Measurements from ENCODE around the gene BBX. TPM values are rescaled to one million over a fixed set of nuclear protein-coding genes. Genes with fewer than 3 reads are reported as not detected.

The BBX gene
- total RNA-seq, 1 experiment from 2014 or later, result 13.8 TPM

- no peaks in the 10 kb centered on the region for H3K9me3 ChIP-seq
- no peak for DNase-seq
- H3K36me3 ChIP-seq, result no peaks in the 10 kb centered on the region
- H3K4me3 ChIP-seq, result no peak overlapping the region
- no peaks in the 10 kb centered on the region for H3K27me3 ChIP-seq
Measured at GRCh38 chr3:107842940-107843339, 320.2 kb downstream of the BBX start.

GRCh38 chr3:107845380-107846278 is 322.9 kb downstream of the BBX start:
- Histone ChIP-seq H3K36me3 (no peaks in the 10 kb centered on the region), H3K9me3 (no peaks in the 10 kb centered on the region), H3K27me3 (no peaks in the 10 kb centered on the region), H3K4me3 (no peak overlapping the region)
- no peak for DNase-seq

- Histone ChIP-seq H3K9me3 (no peaks in the 10 kb centered on the region), H3K4me3 (no peak overlapping the region), H3K27me3 (no peaks in the 10 kb centered on the region), H3K36me3 (no peaks in the 10 kb centered on the region)
- DNase-seq, result peak; percentile 28
Measured at GRCh38 chr3:107846279-107846852, 323.6 kb downstream of the BBX start.

- Histone ChIP-seq H3K36me3 (no peaks in the 10 kb centered on the region), H3K4me3 (no peak overlapping the region), H3K9me3 (no peaks in the 10 kb centered on the region; the same call in 1 of the 2 replicates), H3K27me3 (no peaks in the 10 kb centered on the region)
- no peak for DNase-seq
Measured at GRCh38 chr3:107847791-107848190, 325.0 kb downstream of the BBX start.

GRCh38 chr3:107848351-107848915 is 325.7 kb downstream of the BBX start:
- Histone ChIP-seq H3K9me3 (no peaks in the 10 kb centered on the region; the same call in 1 of the 2 replicates), H3K36me3 (no peaks in the 10 kb centered on the region), H3K27me3 (no peaks in the 10 kb centered on the region), H3K4me3 (no peak overlapping the region)
- no peak for DNase-seq

- Histone ChIP-seq H3K4me3 (no peak overlapping the region), H3K36me3 (no peaks in the 10 kb centered on the region), H3K9me3 (no peaks in the 10 kb centered on the region; the same call in 1 of the 2 replicates), H3K27me3 (no peaks in the 10 kb centered on the region)
- no peak for DNase-seq
Measured at GRCh38 chr3:107850681-107851080, 327.9 kb downstream of the BBX start.

GRCh38 chr3:107853821-107854220 is 331.1 kb downstream of the BBX start:
- Histone ChIP-seq H3K9me3 (no peaks in the 10 kb centered on the region; the same call in 1 of the 2 replicates), H3K4me3 (no peak overlapping the region), H3K27me3 (no peaks in the 10 kb centered on the region), H3K36me3 (no peaks in the 10 kb centered on the region)
- no peak for DNase-seq

GRCh38 chr3:107854733-107855132 is 332.0 kb downstream of the BBX start:
- H3K27me3 ChIP-seq, result no peaks in the 10 kb centered on the region

GRCh38 chr3:107855710-107856109 is 332.9 kb downstream of the BBX start:
- DNase-seq, result no peak
- Histone ChIP-seq H3K36me3 (no peaks in the 10 kb centered on the region), H3K4me3 (no peak overlapping the region), H3K9me3 (no peaks in the 10 kb centered on the region; the same call in 1 of the 2 replicates), H3K27me3 (no peaks in the 10 kb centered on the region)

More at GRCh38 chr3:107854733-107855132, 332.0 kb downstream of the BBX start:
- DNase-seq, result no peak
- no peaks in the 10 kb centered on the region; the same call in 1 of the 2 replicates for H3K9me3 ChIP-seq
- H3K4me3 ChIP-seq, result no peak overlapping the region
- H3K36me3 ChIP-seq, result no peaks in the 10 kb centered on the region

- no peaks in the 10 kb centered on the region for H3K9me3 ChIP-seq
- no peaks in the 10 kb centered on the region for H3K36me3 ChIP-seq
- H3K27me3 ChIP-seq, result 0 out of 2 replicates have a peak, but pooled peaks cover under 1% of the 10 kb centered on the region
- H3K4me3 ChIP-seq, result no peak overlapping the region
- no peak for DNase-seq
Measured at GRCh38 chr3:107857854-107858253, 335.1 kb downstream of the BBX start.

- Histone ChIP-seq H3K4me3 (no peak overlapping the region), H3K27me3 (peaks cover 5% of the 10 kb centered on the region; the same call in 1 of the 2 replicates), H3K9me3 (no peaks in the 10 kb centered on the region), H3K36me3 (no peaks in the 10 kb centered on the region)
- no peak for DNase-seq
Measured at GRCh38 chr3:107858876-107859275, 336.1 kb downstream of the BBX start.

Other genes starting within 250 kb of the BBX start
- gene CCDC54, start 145.5 kb upstream of the BBX start, total RNA-seq (2014; rRNA removed; shearing (Covaris generic); ENCODE audit: low replicate concordance), result not detected in 2 replicates